CD4-positive, alpha-beta memory T cell (primary cell): ENCODE measurements around the gene RSU1. TPM values are rescaled to one million over a fixed set of nuclear protein-coding genes. Genes with fewer than 3 reads are reported as not detected.

ENCODE experiments used
- CTCF ChIA-PET: fragments of 350-600 bp; sonication (Branson Sonifier 250); formaldehyde crosslinking; loops from one replicate; lab custom pipeline; 2021; ENCODE audit warnings: inconsistent platforms; ENCODE audit not compliant: partially characterized antibody; lab: Charles Lee
- POLR2A ChIA-PET: fragments of 350-600 bp; sonication (Branson Sonifier 250); formaldehyde crosslinking; loops from one replicate; lab custom pipeline; 2021; ENCODE audit not compliant: partially characterized antibody; lab: Charles Lee
- DNase-seq, 5 donors: peaks; one replicate each; pipeline versions ENCODE4 v3.0.0 to v3.0.0-alpha.2; 2020 to 2022; ENCODE audit warnings: mixed read lengths in 1 of 5
- H3K27ac ChIP-seq: one replicate; pipeline ENCODE4 v1.7.0; 2013; ENCODE audit warnings: low read depth, low read length
- H3K27me3 ChIP-seq: 2 replicates; pipeline ENCODE4 v1.7.0; 2013; ENCODE audit warnings: mild to moderate bottlenecking, low read length, moderate library complexity; ENCODE audit not compliant: insufficient read depth
- H3K36me3 ChIP-seq: 2 replicates; pipeline ENCODE4 v1.7.0; 2013; ENCODE audit warnings: mild to moderate bottlenecking, low read length, moderate library complexity; ENCODE audit not compliant: insufficient read depth
- H3K4me1 ChIP-seq: 2 replicates; pipeline ENCODE4 v1.7.0; 2013; ENCODE audit warnings: mild to moderate bottlenecking, low read length, moderate library complexity; ENCODE audit not compliant: insufficient read depth
- H3K4me3 ChIP-seq, 2 donors: one replicate each; pipeline ENCODE4 v1.7.0; 2013; ENCODE audit warnings: low read length in 2 of 2, mild to moderate bottlenecking in 1 of 2
- H3K9me3 ChIP-seq, 2 donors: one replicate each; pipeline ENCODE4 v1.7.0; 2013; ENCODE audit warnings: low read length in 2 of 2, control low read depth in 1 of 2; ENCODE audit not compliant: control insufficient read depth in 1 of 2
- H3K27ac Mint-ChIP-seq, 7 donors: one replicate each; pipeline ENCODE4 v1.8.0; 2020 to 2021; ENCODE audit warnings: mixed read lengths in 7 of 7, mild to moderate bottlenecking in 6 of 7, inconsistent platforms in 3 of 7, moderate library complexity in 3 of 7
- H3K27me3 Mint-ChIP-seq, 2 donors: one replicate each; pipeline ENCODE4 v1.8.0; 2020 to 2021; ENCODE audit warnings: mixed read lengths in 2 of 2
- H3K36me3 Mint-ChIP-seq, 2 donors: one replicate each; pipeline ENCODE4 v1.8.0; 2020 to 2021; ENCODE audit warnings: mixed read lengths in 2 of 2, inconsistent platforms in 1 of 2, mild to moderate bottlenecking in 1 of 2
- H3K4me1 Mint-ChIP-seq, 4 donors: one replicate each; pipeline ENCODE4 v1.8.0; 2020 to 2021; ENCODE audit warnings: mixed read lengths in 4 of 4, mild to moderate bottlenecking in 1 of 4
- H3K4me3 Mint-ChIP-seq, 8 donors: one replicate each; pipeline ENCODE4 v1.8.0; 2020 to 2021; ENCODE audit warnings: mixed read lengths in 8 of 8, mild to moderate bottlenecking in 7 of 8, moderate library complexity in 6 of 8, inconsistent platforms in 3 of 8
- H3K9me3 Mint-ChIP-seq, 8 donors: one replicate each; pipeline ENCODE4 v1.8.0; 2020 to 2021; ENCODE audit warnings: mixed read lengths in 8 of 8, mild to moderate bottlenecking in 5 of 8, inconsistent platforms in 3 of 8, moderate library complexity in 1 of 8
- intact Hi-C: fragments of 100-400 bp; cut with micrococcal nuclease; formaldehyde crosslinking; loops from one replicate; pipeline ENCODE4 v1.15.1; 2023
- polyA plus RNA-seq, 2 donors: library from polyadenylated mRNA; unstranded; fragments of 300-500 nt; fragmentation: Illumina TruSeq; gene quantifications; one replicate each; pipeline ENCODE4 v1.2.3, GENCODE V29; 2021
- total RNA-seq, 2 experiments: library from RNA; stranded (reverse); gene quantifications; one replicate each; pipeline ENCODE4 v1.2.3, GENCODE V29; 2021

Gene RSU1
- total and polyA plus RNA-seq, 4 experiments from 2014 or later, result 53.6 to 186 (median 95.1) TPM

DNA sequence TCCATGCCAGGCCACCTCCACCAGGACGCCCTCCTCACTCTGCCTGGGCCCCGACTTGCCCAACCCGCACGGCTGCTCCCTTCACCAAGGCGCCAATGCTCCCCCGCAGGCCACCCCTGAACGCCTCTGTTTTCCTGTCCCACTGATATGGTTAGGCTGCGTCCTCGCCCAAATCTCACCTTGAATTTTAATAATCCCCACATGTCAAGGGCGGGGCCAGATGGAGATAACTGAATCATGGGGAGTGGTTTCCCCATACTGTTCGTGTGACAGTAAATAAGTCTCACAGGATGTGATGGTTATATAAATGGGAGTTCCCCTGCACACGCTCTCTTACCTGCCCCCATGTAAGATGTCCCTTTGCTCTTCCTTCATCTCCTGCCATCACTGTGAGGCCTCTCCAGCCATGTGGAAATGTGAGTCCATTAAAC, 29.8 kb downstream of the RSU1 start:
- intact Hi-C loops, result loop anchor here (1.0 kb wide), 3 partner anchors 8 to 350 kb away; partner anchors contain the start of genes PTER and RSU1
- Mint-ChIP-seq H3K27me3 (no peaks in the 10 kb centered on the region), H3K4me3 (peak overlapping the region; percentile 51 to 78 (median 66)), H3K27ac (peak overlapping the region; percentile 87 to 100 (median 99)), H3K4me1 (peaks cover 26 to 48% (median 31%) of the 10 kb centered on the region in 4 donors), H3K36me3 (peaks cover 16 to 37% of the 10 kb centered on the region in 2 donors), H3K9me3 (peaks cover 0 to 3% (median 0%) of the 10 kb centered on the region in 8 donors)
- Histone ChIP-seq H3K9me3 (no peaks in the 10 kb centered on the region), H3K4me1 (peaks cover 28% of the 10 kb centered on the region), H3K4me3 (no peak overlapping the region), H3K27ac (peak overlapping the region; percentile 76), H3K36me3 (no peaks in the 10 kb centered on the region), H3K27me3 (no peaks in the 10 kb centered on the region)
- peak; percentile 78 to 91 (median 83) for DNase-seq
- ChIA-PET POLR2A (interaction anchor here (0.6 to 4.0 kb wide), 2 partner anchors 18 to 30 kb away, joined by 3 to 19 read pairs; partner anchors contain the start of gene RSU1), CTCF (interaction anchor here (1.5 kb wide), 1 partner anchor 10 kb away, joined by 4 read pairs; no protein-coding TSS in a partner anchor)

DNA sequence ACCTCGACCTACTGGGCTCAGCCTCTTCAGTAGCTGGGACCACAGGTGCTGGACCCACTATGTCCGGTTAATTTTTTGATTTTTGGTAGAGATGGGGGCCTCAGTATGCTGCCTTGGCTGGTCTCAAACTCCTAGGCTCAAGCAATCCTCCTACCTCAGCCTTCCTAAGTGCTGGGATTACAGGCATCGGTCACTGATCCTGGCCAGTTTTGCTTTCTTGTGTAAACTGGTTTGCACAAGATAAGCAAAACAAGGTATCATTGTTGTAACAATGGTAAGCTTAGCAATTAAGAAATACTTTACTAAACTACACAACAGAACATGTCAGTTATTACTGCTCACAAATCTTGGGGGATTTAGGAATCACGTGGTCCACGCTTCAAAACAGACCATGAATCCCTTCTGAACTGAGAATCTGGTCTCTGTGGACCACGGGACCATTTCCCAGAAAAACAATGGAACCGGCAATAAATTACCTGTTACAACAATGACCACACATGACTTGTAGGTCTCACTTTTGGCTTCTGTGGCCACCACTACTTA, 36.8 kb downstream of the RSU1 start:
- POLR2A ChIA-PET, result interaction anchor here (1.3 kb wide), 1 partner anchor 37 kb away, joined by 4 read pairs; the partner anchor contains the start of gene RSU1
- Histone ChIP-seq H3K4me3 (no peak overlapping the region), H3K9me3 (no peaks in the 10 kb centered on the region), H3K27ac (no peak overlapping the region), H3K27me3 (no peaks in the 10 kb centered on the region), H3K4me1 (peaks cover 28% of the 10 kb centered on the region), H3K36me3 (peaks cover 6% of the 10 kb centered on the region)
- Mint-ChIP-seq H3K9me3 (no peaks in the 10 kb centered on the region), H3K27ac (peak overlapping the region in 5 of 7 donors; percentile 40 to 83 (median 73)), H3K4me3 (no peak overlapping the region), H3K27me3 (no peaks in the 10 kb centered on the region), H3K36me3 (peaks cover 4 to 13% of the 10 kb centered on the region in 2 donors), H3K4me1 (peaks cover 23 to 41% (median 33%) of the 10 kb centered on the region in 4 donors)
- DNase-seq, result no peak
- CTCF ChIA-PET, result interaction anchor here (0.6 kb wide), 1 partner anchor 29 kb away, joined by 3 read pairs; no protein-coding TSS in a partner anchor
- intact Hi-C loops, result no loop called here

GRCh38 chr10:16779384-16779915, 37.8 kb downstream of the RSU1 start:
- Histone ChIP-seq H3K9me3 (no peaks in the 10 kb centered on the region), H3K4me1 (peaks cover 28% of the 10 kb centered on the region), H3K27ac (peak overlapping the region; percentile 6), H3K27me3 (no peaks in the 10 kb centered on the region), H3K4me3 (no peak overlapping the region), H3K36me3 (peaks cover 6% of the 10 kb centered on the region)
- Mint-ChIP-seq H3K4me1 (peaks cover 23 to 41% (median 32%) of the 10 kb centered on the region in 4 donors), H3K27me3 (no peaks in the 10 kb centered on the region), H3K4me3 (peak overlapping the region in 5 of 8 donors; percentile 18 to 69 (median 50)), H3K27ac (peak overlapping the region; percentile 63 to 96 (median 82)), H3K36me3 (peaks cover 4 to 13% of the 10 kb centered on the region in 2 donors), H3K9me3 (no peaks in the 10 kb centered on the region)
- peak; percentile 53 to 69 (median 53) for DNase-seq
- POLR2A ChIA-PET, result interaction anchor here (1.4 kb wide), 1 partner anchor 38 kb away, joined by 3 read pairs; the partner anchor contains the start of gene RSU1
- CTCF ChIA-PET, result interaction anchor here (0.7 to 4.8 kb wide), 3 partner anchors 9 to 878 kb away, joined by 3 to 21 read pairs (median 4); no protein-coding TSS in a partner anchor
- intact Hi-C loops, result loop anchor here (1.0 to 5.0 kb wide), 3 partner anchors 8 to 662 kb away; partner anchors contain the start of gene RSU1

DNA sequence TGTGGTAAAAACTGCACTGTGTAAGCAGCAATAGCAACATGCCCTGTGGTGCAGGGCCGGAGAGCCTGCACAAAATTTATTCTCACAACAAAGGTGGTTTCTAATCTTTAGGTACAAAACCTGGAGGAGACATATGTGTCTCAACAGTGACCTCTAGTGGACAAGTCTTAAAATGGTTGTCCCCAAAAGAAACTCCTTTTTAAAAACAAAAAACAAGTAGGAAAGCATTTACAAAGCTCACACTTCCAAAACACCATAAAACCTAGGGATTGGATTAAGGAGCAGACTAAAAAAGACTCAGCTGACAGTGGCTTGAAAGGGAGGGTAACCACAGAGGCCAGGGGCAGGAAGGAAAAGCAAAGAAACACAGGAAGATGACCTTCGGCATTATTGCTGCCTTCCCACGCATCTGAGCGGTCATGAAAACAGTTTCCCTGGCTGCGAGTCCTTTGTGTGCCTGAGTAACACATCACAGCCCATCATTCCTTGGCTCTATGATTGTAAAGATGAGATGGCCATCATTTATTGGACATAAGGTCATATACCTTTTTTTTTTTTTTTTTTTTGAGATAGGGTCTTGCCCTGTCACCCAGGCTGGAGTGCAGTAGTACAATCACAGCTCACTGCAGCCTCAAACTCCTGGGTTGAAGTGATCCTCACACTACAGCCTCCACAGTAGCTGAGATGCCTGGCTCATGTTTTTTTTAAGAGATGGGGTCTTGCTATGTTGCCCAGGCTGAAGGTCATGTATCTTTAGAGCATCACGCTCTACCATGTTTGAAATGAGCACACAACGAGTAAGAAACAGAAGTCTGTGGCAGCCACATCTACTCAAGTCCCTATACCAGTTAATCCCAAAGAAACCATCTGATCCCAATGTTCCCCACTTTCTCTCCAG, 39.5 kb downstream of the RSU1 start:
- Histone ChIP-seq H3K4me3 (no peak overlapping the region), H3K4me1 (peaks cover 28% of the 10 kb centered on the region), H3K9me3 (no peaks in the 10 kb centered on the region), H3K27me3 (no peaks in the 10 kb centered on the region), H3K27ac (no peak overlapping the region), H3K36me3 (peaks cover 6% of the 10 kb centered on the region)
- intact Hi-C loops, result loop anchor here (1.0 to 5.0 kb wide), 4 partner anchors 32 to 875 kb away; partner anchors contain the start of gene RSU1
- H3K4me1 Mint-ChIP-seq, result peaks cover 23 to 41% (median 32%) of the 10 kb centered on the region in 4 donors
- POLR2A ChIA-PET, result no interaction called here
- peaks cover 10 to 15% of the 10 kb centered on the region in 2 donors for H3K36me3 Mint-ChIP-seq
- H3K27ac Mint-ChIP-seq, result peak overlapping the region; percentile 77 to 98 (median 89)
- H3K27me3 Mint-ChIP-seq, result no peaks in the 10 kb centered on the region
- peak in 4 of 5 donors; percentile 57 to 66 (median 62) for DNase-seq
- H3K4me3 Mint-ChIP-seq, result peak overlapping the region in 6 of 8 donors; percentile 14 to 82 (median 66)
- H3K9me3 Mint-ChIP-seq, result no peaks in the 10 kb centered on the region
- CTCF ChIA-PET, result interaction anchor here (0.6 to 4.8 kb wide), 16 partner anchors 11 to 876 kb away, joined by 3 to 21 read pairs (median 5); partner anchors contain the start of gene RSU1

- Histone ChIP-seq H3K27ac (no peak overlapping the region), H3K27me3 (no peaks in the 10 kb centered on the region), H3K9me3 (no peaks in the 10 kb centered on the region), H3K4me3 (no peak overlapping the region), H3K36me3 (peaks cover 6% of the 10 kb centered on the region), H3K4me1 (peaks cover 28% of the 10 kb centered on the region)
- peaks cover 25 to 41% (median 35%) of the 10 kb centered on the region in 4 donors for H3K4me1 Mint-ChIP-seq
- H3K9me3 Mint-ChIP-seq, result no peaks in the 10 kb centered on the region
- H3K27ac Mint-ChIP-seq, result no peak overlapping the region
- intact Hi-C loops, result loop anchor here (1.0 to 5.0 kb wide), 3 partner anchors 32 to 875 kb away; no protein-coding TSS in a partner anchor
- no peak for DNase-seq
- ChIA-PET CTCF (interaction anchor here (0.7 to 4.8 kb wide), 13 partner anchors 11 to 1092 kb away, joined by 3 to 21 read pairs (median 4); no protein-coding TSS in a partner anchor), POLR2A (no interaction called here)
- no peaks in the 10 kb centered on the region for H3K27me3 Mint-ChIP-seq
- no peak overlapping the region for H3K4me3 Mint-ChIP-seq
- H3K36me3 Mint-ChIP-seq, result peaks cover 11 to 13% of the 10 kb centered on the region in 2 donors
Measured at GRCh38 chr10:16776896-16777295, 40.3 kb downstream of the RSU1 start.

GRCh38 chr10:16773334-16773733, 43.9 kb downstream of the RSU1 start:
- no peaks in the 10 kb centered on the region for H3K9me3 ChIP-seq
- CTCF ChIA-PET, result interaction anchor here (1.5 kb wide), 1 partner anchor 39 kb away, joined by 4 read pairs; no protein-coding TSS in a partner anchor
- no peak for DNase-seq
- Mint-ChIP-seq H3K27ac (peak overlapping the region in 1 of 7 donors; percentile 37), H3K9me3 (no peaks in the 10 kb centered on the region), H3K4me1 (peaks cover 11 to 15% (median 13%) of the 10 kb centered on the region in 4 donors), H3K4me3 (no peak overlapping the region), H3K36me3 (peaks cover 8 to 18% of the 10 kb centered on the region in 2 donors), H3K27me3 (no peaks in the 10 kb centered on the region)
- POLR2A ChIA-PET, result interaction anchor here (0.5 kb wide), 1 partner anchor 328 kb away, joined by 3 read pairs; no protein-coding TSS in a partner anchor
- no peaks in the 10 kb centered on the region for H3K27me3 ChIP-seq
- intact Hi-C loops, result no loop called here
- no peak overlapping the region for H3K27ac ChIP-seq
- no peak overlapping the region for H3K4me3 ChIP-seq
- peaks cover 3% of the 10 kb centered on the region for H3K36me3 ChIP-seq
- H3K4me1 ChIP-seq, result peaks cover 12% of the 10 kb centered on the region
